Measurements from ENCODE around the gene DMAP1. TPM values are rescaled to one million over a fixed set of nuclear protein-coding genes. Genes with fewer than 3 reads are reported as not detected.

Gene DMAP1
- total RNA-seq, 1 donor from 2014 or later, result 87.9 TPM

DNA sequence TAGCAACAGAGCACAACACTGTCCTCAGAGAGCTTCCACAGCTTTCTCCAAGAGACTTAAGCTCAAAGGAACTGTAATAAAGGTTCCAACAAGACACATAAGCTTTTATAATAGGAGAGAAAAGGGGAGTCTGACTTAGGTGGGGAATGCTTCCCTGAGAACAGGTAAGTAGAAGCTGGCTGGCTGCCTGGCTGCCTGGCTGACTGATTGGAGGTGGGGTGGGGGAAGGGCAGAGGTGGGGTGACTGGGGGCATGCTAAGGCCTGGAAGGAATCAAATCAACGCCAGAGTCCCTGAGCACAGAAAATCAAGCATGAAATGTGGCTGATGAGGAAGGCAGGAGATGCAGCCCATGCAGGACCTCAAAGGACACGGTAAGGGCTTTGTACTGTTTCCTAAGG is 45.8 kb downstream of the DMAP1 start:
- peaks cover 10% of the 10 kb centered on the region for H3K27me3 Mint-ChIP-seq (ENCODE audit: unreplicated experiment)
- H3K4me3 Mint-ChIP-seq (ENCODE audit: unreplicated experiment), result no peak overlapping the region
- TF ChIP-seq CTCF (IDR thresholded peaks at IDR 0.05; ENCODE audit: unreplicated experiment), result no peak
- no peak overlapping the region for H3K27ac Mint-ChIP-seq (ENCODE audit: unreplicated experiment)
- DNase-seq (ENCODE audit: low spot score), result no peak
- no peaks in the 10 kb centered on the region for H3K9me3 Mint-ChIP-seq (ENCODE audit: unreplicated experiment)
- H3K4me1 Mint-ChIP-seq (ENCODE audit: unreplicated experiment), result peaks cover 40% of the 10 kb centered on the region
- peaks cover 13% of the 10 kb centered on the region for H3K36me3 Mint-ChIP-seq (ENCODE audit: low read depth, unreplicated experiment)

GRCh38 chr1:44260792-44261170 is 47.5 kb downstream of the DMAP1 start:
- Mint-ChIP-seq H3K4me3 (ENCODE audit: unreplicated experiment) (no peak overlapping the region), H3K9me3 (ENCODE audit: unreplicated experiment) (no peaks in the 10 kb centered on the region), H3K27ac (ENCODE audit: unreplicated experiment) (no peak overlapping the region), H3K27me3 (ENCODE audit: unreplicated experiment) (peaks cover 10% of the 10 kb centered on the region), H3K4me1 (ENCODE audit: unreplicated experiment) (peaks cover 40% of the 10 kb centered on the region), H3K36me3 (ENCODE audit: low read depth, unreplicated experiment) (peaks cover 13% of the 10 kb centered on the region)
- TF ChIP-seq CTCF (IDR thresholded peaks at IDR 0.05; ENCODE audit: unreplicated experiment), result no peak
- DNase-seq (ENCODE audit: low spot score), result no peak

- peaks cover 13% of the 10 kb centered on the region for H3K36me3 Mint-ChIP-seq (ENCODE audit: low read depth, unreplicated experiment)
- peaks cover 40% of the 10 kb centered on the region for H3K4me1 Mint-ChIP-seq (ENCODE audit: unreplicated experiment)
- H3K27ac Mint-ChIP-seq (ENCODE audit: unreplicated experiment), result peak overlapping the region; percentile 11
- DNase-seq (ENCODE audit: low spot score), result no peak
- peaks cover 10% of the 10 kb centered on the region for H3K27me3 Mint-ChIP-seq (ENCODE audit: unreplicated experiment)
- no peaks in the 10 kb centered on the region for H3K9me3 Mint-ChIP-seq (ENCODE audit: unreplicated experiment)
- no peak for TF ChIP-seq CTCF (IDR thresholded peaks at IDR 0.05; ENCODE audit: unreplicated experiment)
- H3K4me3 Mint-ChIP-seq (ENCODE audit: unreplicated experiment), result no peak overlapping the region
Measured at GRCh38 chr1:44261171-44261817, 48.0 kb downstream of the DMAP1 start.

DNA sequence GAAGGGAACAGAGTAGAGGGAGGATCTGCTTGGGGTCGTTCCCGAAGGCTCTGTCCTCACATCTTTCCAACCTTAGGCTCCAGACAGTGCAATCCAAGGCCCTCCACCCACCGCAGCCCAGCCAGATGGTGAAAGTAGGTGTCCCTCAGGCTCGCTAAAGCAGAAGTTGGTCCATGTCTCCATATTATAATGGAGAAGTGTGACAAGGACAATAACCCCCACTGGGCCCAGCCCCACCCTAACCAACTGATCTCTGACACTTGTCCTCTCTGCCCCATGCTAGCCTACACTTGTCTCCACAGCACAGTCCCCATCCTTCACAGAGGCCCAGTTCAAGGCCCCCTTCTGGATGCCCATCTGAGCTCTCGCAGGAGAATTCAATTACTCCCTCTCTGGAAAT is 48.7 kb downstream of the DMAP1 start:
- Mint-ChIP-seq H3K27me3 (ENCODE audit: unreplicated experiment) (peaks cover 10% of the 10 kb centered on the region), H3K4me3 (ENCODE audit: unreplicated experiment) (no peak overlapping the region), H3K36me3 (ENCODE audit: low read depth, unreplicated experiment) (peaks cover 13% of the 10 kb centered on the region), H3K4me1 (ENCODE audit: unreplicated experiment) (peaks cover 37% of the 10 kb centered on the region), H3K27ac (ENCODE audit: unreplicated experiment) (no peak overlapping the region), H3K9me3 (ENCODE audit: unreplicated experiment) (no peaks in the 10 kb centered on the region)
- no peak for DNase-seq (ENCODE audit: low spot score)
- no peak for TF ChIP-seq CTCF (IDR thresholded peaks at IDR 0.05; ENCODE audit: unreplicated experiment)

GRCh38 chr1:44262414-44262813 is 49.1 kb downstream of the DMAP1 start:
- Mint-ChIP-seq H3K36me3 (ENCODE audit: low read depth, unreplicated experiment) (peaks cover 13% of the 10 kb centered on the region), H3K27me3 (ENCODE audit: unreplicated experiment) (peaks cover 10% of the 10 kb centered on the region), H3K27ac (ENCODE audit: unreplicated experiment) (no peak overlapping the region), H3K4me1 (ENCODE audit: unreplicated experiment) (peaks cover 35% of the 10 kb centered on the region), H3K4me3 (ENCODE audit: unreplicated experiment) (no peak overlapping the region), H3K9me3 (ENCODE audit: unreplicated experiment) (no peaks in the 10 kb centered on the region)
- no peak for TF ChIP-seq CTCF (IDR thresholded peaks at IDR 0.05; ENCODE audit: unreplicated experiment)
- no peak for DNase-seq (ENCODE audit: low spot score)

Data from endothelial cell (in vitro differentiated cells).